ENCODE measurements around the gene SPEM2.

- TF ChIP-seq CTCF (IDR thresholded peaks at IDR 0.05): no peak
- no peak for TF ChIP-seq RXRA (IDR thresholded peaks at IDR 0.05; ENCODE audit: borderline replicate concordance, low read depth)
- TF ChIP-seq GATA2 (CRISPR knock-in tag; IDR thresholded peaks at IDR 0.05): no peak
- TF ChIP-seq REST (IDR thresholded peaks at IDR 0.05; ENCODE audit: low read depth, low read length): no peak
- no peak for TF ChIP-seq POLR2AphosphoS5 (IDR thresholded peaks at IDR 0.05; ENCODE audit: low read depth, low read length)
- no peak for TF ChIP-seq MXI1 (IDR thresholded peaks at IDR 0.05; ENCODE audit: low read depth, low read length)
- no peak for TF ChIP-seq SMC3 (IDR thresholded peaks at IDR 0.05; ENCODE audit: low read depth, low read length)
- no peak for TF ChIP-seq RCOR1 (IDR thresholded peaks at IDR 0.05; ENCODE audit: low read length)
- no peak for TF ChIP-seq NFIC (IDR thresholded peaks at IDR 0.05; ENCODE audit: borderline replicate concordance)
- no peak for TF ChIP-seq EP300 (IDR thresholded peaks at IDR 0.05; ENCODE audit: borderline replicate concordance in 1 of 2, low read depth in 1 of 2, low read length in 1 of 2)
- no peak for TF ChIP-seq SIN3A (IDR thresholded peaks at IDR 0.05; ENCODE audit: borderline replicate concordance, low read depth, low read length)
- no peak for TF ChIP-seq TAF1 (IDR thresholded peaks at IDR 0.05; ENCODE audit: borderline replicate concordance, low read depth, low read length)
- TF ChIP-seq USF2 (IDR thresholded peaks at IDR 0.05; ENCODE audit: borderline replicate concordance, low read depth, low read length): no peak
Observed at GRCh38 chr17:7428557-7428956, 3.1 kb downstream of the SPEM2 start, which contains the start of gene SPEM3.
